NCI-H2107 treated with DMSO at 0.1 percent for 48 hours (cell line): ENCODE measurements around the gene COL4A2.
"Not testable (repeated sequence)": the region's sequence is repeated elsewhere in the genome, so short reads cannot be mapped to it uniquely, and the experiment has no call there.

Experiments used
- DNase-seq: peaks from one replicate; lab custom pipeline; 2025; ENCODE audit not compliant: unreplicated experiment; lab: John Stamatoyannopoulos, UW

Gene COL4A2

DNA sequence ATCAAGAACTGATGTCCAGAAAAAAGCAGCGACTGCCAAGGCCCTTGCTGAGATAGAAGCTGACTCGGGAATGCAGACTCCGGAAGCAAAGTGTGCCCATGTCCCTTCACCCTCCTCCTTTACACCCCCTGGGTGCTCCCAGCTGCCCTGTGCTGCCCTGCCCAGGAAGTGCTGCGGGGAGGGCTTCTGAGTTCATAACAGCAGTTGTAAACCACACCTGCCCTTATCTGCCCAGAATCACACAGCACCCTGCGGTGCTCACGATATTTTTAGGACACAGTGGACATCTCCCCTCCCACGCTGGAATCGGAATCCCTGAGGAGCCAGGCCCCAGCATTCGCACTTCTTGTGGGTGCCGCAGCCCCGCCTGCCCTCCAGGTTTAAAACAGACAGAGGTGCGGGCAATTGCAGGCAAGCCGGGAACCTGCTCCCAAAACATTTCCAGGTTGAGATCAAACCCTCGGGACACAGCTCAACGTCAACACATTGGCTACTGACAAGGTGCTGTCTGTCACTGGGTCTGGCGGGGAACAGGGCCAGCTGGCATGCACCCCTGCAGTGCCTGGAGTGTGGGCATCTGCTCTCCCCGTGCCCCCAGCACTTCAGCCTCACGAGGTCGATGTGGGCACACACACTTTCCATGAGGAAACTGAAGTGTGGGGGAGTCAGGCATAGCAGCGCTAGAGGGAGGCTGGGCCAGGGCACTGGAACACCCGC lies 217.6 kb downstream of the COL4A2 start:
- DNase-seq: peak; percentile 74

DNA sequence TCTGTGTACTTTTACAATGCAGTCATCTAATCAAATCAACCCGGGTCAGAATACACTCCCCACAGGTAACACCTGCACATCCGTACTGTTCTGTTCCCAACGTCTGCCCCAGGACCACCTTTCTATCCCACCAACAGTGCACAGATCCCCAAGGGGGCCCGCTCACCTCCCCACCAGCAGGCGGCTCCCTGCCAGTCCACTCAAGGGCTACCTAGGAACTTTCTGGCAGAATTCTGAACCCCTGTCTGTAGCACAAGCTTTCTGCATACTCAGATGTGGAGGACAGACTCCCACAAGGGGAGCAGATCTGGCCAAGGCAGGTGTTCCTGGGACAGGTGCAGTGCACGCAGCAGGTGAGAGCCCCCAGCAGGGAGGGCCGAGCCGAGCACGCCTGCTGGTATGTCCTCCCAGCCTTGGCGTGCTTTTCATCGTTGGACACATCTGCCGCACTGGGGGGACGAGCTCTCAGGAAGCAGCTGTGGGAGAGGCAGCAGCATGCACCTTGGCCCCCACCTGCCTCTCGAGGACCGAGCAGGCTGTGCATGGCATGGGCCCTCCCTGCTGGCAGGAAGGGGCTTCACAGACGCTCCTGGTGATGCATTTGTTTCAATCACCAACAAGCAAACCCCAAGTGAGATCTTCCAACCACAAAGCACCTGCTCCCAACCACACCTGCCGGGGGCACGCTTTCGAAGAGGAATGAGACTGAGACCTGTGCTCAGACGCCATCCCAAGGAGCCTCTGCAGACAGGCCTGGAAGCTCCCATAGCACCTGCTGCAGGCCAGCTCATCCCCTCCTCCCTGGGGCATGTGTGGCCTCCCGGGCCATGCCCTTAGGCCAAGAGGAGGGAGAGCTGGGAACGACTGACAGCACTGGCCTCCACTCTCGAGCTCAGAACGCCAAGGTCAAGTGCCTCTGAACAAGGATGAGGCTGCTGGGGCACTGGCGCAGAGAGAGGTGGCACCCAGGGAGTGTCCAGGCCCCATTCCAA lies 218.5 kb downstream of the COL4A2 start:
- peak; percentile 89 for DNase-seq

DNA sequence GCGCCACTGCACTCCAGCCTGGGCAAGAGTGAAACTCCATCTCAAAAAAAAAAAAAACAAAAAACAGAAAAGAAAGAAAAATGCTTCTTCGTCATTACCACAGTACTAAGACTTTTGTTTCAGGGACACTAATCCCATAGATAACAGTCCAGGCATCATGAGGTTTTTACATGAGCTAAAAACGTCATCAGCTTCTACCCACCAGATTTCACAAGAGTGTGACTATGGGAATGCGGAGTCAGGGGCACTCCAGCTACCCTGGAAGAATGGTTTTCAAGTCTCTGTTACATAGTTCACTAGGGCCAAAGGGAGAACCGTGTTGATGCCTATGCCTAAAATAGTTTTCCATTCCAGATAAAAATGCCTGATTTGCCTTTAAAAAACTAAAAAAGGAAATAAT lies 221.3 kb downstream of the COL4A2 start:
- DNase-seq: no peak

DNA sequence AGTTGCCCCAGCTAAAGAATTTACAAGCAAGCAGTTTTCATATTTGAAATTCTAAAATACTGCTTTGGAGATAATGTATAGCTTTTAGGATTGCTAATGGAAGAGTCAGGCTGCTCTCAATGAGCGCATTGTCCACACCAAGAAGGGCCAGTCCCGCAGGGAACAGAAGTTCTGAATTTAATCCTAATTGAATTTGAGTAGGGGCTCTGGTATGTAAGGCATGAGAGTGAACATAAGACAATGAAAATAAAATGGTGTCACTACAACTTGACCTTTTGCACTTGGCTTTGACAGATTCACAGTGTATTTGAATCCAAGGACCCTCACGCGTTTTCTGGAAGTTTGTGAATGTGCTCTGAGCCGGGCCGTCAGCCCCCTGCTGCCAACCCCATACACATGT lies 221.8 kb downstream of the COL4A2 start:
- DNase-seq: no peak

DNA sequence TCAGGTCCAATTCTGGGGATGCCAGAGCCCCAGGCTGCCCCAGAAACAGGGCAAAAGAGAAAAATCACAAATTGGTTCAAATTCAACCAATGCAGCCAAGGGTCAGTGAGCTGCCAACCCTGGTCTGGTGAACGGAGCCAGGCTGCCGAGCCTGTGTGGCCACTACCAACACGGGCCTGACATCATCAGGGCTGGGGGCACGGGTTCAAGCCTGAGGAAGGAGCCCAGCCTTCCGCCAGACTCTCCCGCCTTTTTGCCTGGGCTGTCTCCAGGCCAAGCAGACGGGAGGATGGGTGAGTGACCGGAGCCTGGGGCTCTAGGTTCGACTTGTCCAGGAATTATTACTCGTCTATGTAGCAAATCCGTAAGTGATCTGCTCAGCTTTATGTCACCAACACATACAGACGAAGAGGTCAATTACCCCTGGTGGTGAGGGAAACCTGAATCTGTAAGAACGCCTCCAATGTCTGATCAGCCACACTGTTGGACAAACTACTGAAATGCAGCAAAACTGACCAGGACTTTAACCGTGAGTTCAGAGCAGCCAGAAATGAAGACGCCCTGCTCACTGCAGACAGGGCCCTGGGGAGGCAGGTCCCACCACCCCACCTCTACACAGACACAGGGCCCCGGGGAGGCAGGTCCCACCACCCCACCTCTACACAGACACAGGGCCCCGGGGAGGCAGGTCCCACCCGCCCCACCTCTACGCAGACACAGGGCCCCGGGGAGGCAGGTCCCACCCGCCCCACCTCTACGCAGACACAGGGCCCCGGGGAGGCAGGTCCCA lies 222.6 kb downstream of the COL4A2 start:
- no peak for DNase-seq

DNA sequence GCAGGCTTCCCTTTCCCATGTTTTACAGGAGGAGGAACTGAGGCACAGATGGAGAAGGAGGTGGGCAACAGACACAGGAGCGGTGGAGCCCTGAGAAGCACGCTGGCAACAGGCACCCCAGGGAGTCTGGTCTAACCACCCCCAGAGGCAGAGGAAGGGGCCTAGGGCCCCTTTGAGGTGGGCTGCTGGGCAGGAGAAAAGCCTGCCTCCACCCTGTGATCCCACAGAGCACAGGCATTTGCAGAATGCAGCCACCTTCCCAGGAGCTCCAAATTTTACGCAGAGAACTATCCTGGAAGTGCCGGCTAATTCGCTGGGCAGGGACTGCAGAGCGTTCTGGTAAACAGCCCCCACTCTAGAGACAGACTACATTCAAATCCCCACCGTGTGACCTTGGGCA lies 224.0 kb downstream of the COL4A2 start:
- no peak for DNase-seq

DNA sequence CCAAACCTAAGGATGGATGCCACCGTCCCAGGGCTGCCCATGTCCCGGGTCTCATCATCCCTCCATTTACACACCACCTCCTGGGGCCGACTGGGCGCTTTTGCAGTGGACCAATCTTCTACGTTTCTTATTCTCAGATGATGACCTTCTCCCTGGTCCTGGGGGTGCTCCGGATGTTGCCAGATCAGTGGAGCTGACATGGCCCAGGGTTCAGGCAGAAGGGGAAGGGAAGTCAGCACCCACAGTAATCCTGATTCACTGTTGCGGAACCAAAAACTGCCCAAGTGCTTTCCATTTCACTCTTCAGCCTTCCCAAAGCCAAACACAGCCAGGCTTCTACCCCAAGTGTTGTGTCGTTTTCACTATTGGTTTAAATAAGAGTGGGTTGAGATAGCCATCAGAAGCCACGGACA lies 224.6 kb downstream of the COL4A2 start:
- no peak for DNase-seq

DNA sequence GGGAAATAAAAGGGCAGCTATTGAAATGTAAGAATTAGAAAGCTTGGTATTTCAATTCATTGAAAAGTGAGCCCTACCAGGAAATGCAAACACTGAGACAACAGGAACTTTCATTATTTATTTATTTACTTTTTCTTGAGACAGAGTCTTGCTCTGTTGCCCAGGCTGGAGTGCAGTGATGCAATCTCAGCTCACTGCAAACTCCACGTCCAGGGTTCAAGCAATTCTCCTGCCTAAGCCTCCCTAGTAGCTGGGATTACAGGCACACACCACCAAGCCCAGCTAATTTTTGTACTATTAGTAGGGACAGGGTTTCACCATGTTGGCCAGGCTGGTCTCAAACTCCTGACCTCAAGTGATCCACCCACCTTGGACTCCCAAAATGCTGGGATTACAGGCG lies 225.2 kb downstream of the COL4A2 start:
- DNase-seq: not testable (repeated sequence)

DNA sequence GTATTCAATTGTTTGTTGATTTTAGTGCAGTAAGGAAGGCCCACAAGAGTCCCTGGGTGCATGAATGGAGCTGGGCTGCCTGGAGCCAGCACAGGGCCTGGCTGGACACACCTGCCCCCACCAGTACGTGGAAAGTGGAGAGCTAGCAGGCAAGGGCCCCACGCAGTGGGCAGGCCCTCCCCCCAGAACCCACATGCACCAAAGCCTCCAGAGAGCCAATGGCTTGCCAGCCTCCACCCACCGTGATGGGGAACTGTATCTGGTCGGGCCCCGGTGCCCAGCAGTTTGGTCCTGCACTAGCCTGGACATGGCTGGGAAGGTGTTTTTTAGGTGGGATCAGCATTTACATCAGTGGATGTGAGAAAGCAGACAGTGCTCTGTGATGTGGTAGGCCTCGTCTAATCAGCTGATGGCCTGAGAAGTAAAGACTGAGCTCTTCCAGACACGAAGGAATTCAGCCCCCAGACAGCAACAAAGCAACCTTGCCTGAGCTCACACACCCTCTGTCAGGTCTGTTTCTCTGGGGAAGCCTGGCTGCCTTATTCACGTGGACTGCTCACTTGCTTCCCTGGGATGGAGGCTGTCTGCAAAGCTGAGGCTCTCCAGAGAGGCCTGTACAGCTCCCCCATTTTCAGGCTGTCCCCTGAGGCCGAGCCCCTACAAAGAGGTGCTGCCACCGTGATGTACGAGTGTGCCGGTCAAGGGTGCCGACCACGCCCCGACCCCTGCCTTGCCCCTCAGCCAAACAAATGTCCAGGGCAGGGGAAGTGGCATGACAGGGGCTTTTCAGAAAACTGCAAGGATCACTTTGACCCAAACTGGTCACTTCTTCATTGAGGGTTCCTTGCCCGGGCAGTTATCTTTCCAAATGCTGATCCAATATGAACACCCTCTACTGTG lies 226.9 kb downstream of the COL4A2 start:
- no peak for DNase-seq

DNA sequence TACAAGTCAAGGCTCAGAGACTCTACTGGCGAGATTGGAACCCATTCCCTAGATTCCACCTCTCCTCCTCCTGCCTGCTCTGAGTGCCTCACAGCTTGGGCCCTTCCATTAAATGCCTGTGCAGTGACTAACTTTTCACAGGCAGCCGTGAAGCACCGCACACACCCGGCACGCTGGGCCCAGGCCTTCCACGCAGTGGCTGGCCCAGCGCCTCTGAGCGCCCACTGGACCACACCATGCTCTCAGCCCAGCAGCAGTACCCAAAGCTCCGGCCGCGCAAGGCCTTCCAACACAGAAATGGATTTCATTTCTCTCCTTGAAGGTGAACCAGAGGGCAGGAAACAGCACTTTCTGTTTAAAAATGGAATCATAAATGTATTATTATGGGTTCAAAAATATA lies 228.4 kb downstream of the COL4A2 start:
- DNase-seq: no peak

DNA sequence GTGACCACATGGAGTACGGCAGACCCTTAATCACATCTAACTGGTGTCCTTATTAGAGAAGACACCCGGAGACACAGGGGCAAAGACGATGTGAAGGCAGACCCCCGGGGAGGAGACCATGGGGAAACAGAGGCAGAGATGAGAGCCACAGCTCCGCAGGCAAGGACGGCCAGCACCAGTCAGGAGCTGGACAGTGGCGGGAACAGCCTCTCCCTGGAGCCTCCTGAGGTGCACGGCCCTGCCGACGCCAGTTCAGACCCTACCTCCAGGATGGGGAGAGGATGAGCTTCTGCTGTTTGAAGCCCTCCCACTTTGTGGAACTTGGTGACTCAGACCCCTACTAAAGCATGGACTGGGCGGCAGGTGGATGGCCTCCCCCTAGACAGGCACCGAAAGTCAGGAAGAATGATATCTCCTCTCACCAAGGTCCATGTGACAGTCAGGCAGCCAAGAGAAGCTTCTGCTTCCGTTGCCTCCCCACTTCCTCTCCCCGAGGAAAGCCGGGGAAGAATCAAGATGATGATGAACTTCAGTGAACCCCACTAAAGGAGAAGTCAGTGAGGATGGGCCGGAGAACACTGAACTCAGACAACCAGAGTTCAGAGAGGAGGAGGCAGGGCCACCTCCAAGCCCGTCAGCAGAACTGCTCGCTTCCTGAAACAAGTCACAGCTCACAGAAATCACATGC lies 229.1 kb downstream of the COL4A2 start:
- no peak for DNase-seq

DNA sequence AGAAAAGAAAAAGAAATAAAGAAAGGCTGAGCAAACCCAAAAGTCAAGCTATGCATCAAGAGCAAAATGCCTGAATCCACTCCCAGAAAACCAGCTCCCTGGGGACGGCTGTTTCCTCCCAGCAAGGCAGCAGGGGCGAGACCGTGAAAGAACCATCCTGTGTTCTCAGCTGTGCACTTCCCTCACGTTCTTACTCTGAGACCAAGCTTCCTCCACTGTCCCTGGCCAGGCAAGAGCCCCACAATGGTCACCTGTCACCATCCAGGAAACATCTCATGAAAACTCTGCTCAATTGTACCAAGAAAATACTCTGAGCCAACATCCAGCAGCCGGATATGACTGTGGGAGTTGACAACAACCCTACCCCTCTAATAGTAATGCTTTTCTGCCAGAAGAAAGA lies 231.5 kb downstream of the COL4A2 start:
- DNase-seq: no peak

DNA sequence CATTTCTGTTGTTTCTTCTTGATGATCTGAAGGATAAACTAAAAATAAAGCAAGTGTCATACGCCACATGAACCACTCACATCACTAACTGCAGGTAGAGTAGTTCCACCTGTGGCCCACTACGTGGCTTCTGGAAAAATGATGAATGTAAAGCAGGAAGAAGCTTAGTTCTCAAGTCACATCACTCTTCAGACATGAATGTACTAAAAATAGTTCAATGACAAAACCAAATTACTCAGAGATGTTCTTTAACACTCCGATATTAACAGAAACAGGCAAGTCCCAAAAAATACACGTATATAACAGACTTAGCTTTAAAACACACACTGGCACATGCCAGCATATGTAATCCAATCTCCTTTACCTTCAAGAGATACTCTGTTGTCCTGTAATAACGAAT lies 232.8 kb downstream of the COL4A2 start:
- DNase-seq: no peak

DNA sequence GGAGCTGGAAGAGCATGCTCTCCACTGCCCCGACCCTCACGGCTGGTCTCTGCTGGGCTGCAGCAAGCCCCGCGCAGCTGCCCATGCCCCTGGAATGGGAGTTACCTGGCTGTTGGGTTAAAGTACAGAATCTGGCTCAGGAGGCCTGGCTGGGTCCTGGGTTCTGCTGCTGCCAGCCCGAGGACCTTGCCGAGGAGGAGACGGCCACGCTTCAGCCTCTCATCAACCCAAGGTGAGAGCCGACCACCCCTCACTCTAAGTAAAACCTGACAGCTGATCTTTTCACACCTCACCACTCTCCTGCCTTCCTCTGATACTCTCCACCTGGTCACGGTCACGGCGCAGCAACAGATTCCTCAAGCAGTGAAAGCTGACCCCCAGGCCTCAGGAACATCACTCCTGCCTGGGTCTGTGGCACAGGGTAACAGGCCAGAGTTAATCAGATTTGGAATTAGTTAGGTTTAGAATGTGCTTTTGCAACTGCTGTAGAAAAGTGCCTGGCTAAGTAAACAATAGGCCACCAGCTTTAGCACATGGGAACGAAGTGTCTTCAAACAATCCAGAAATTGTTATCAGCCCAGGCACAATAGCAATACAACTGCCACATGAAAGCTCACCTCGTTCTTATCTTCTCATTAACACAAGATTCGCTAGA lies 233.9 kb downstream of the COL4A2 start:
- no peak for DNase-seq

DNA sequence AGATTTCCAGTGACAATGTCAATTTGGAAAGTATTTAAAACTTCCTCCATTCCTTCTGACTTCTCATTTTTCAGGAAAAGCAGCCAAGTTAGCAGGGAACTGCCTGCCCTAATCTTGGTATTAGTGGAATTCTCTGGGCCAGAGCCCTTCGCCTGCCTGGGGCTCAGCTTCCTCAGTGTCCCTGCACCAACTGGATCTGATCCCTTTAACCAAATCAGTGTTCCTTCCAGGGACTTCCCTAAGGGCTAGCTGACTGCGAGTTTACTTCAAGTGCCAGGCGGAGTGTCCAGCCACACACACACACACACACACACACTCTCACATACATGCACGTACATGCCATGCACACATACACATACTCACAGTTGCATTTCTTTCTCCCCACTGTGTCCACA lies 234.4 kb downstream of the COL4A2 start:
- no peak for DNase-seq

DNA sequence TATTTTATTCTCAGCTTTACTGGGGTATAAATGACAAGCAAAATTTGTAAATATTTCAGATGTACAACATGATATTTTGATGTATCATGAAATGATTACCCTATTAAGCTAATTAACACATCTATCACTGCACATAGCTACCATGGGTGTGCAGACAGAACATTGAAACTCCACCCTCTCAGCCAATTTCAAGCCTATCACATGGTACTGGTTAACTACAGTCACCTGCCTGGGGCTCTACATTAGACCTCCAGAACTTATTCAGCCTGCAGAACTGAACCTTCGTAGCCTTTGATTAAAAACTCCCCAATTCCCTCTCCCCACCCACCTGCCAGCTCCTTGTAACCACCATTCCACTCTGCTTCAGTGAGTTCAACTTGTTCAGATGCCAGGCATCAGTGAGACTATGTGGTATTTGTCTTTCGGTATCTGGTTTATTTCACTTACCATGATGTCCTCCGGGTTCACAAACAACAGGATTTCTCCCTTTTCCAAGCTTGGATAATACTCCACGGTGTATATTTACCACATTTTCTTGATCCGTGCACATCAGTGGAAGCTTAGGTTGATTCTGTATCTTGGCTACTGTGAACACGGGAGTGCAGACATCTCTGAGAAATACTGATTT lies 235.2 kb downstream of the COL4A2 start:
- peak; percentile 47 for DNase-seq

DNA sequence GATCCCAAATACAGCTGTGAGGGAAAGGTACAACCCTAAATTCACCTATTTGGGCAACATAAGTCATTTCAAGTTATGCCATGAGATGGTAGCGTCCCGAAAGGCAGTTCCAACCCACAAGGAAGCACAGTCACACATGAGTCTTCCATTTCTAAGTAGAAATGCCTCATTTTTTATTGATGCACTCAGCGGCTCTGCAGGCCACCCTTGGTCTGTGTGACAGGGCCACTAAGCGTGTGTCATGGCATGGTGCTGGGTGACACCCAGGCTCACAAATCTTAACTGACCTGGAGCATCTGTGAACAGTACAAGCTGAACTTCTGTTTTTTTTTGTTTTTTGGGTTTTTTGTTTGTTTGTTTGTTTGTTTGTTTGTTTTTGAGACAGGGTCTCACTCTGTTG lies 239.3 kb downstream of the COL4A2 start:
- no peak for DNase-seq

DNA sequence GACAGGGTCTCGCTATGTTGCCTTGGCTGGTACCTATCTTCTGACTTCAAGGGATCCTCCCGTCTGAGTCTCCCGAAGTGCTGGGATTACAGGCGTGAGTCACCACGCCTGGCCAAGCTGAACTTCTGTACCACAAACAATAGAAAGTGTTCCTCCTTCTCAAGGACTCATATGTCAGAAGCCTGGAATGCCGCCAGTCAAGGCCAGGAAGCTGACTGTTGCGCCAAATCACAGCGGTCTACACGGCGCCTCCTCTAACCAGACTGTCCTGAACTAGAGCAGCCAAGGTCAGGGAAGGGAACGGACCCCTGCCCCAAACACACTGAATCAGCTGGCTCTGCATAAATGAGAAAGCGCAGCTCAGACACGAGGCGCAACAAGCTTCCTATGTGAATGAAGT lies 239.8 kb downstream of the COL4A2 start:
- no peak for DNase-seq
